ENCODE results near the gene MAD1L1. TPM values are rescaled to one million over a fixed set of nuclear protein-coding genes. Genes with fewer than 3 reads are reported as not detected.
A peak's percentile ranks its signal among the peaks of the same experiment; 100 is the strongest.

MAD1L1 gene
- total RNA-seq, 2 donors from 2014 or later, result 81.3 to 115 TPM

DNA sequence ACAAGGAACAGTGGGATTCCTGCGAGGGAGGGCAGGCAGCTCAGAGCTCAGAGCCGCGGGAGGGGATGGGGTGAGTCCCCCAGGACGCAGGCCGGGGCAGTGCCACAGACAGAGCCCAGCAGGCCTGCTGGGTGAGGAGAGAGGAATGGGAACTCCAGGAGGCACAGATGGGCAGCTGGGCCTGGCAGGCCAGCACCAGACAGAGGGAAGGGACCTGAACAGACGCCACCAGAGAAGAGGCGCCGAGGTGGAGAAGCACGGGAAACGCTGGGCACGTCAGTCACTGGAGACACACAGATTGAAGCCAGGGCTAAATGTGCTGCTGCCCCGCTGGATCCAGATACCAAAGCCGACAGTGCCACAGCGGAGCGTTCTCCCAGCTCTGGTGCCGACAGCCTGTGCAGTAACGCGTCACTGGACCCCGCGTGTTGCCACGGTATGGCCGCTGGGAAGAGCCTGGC, 225.8 kb downstream of the MAD1L1 start:
- Mint-ChIP-seq H3K36me3 (ENCODE audit: low read depth) (no peaks in the 10 kb centered on the region), H3K27ac (no peak overlapping the region), H3K4me3 (no peak overlapping the region), H3K27me3 (no peaks in the 10 kb centered on the region), H3K4me1 (peaks cover 13% of the 10 kb centered on the region)
- no peak for ATAC-seq
- H3K9me3 ChIP-seq (ENCODE audit: control insufficient read depth, low read length, poor library complexity, severe bottlenecking), result no peaks in the 10 kb centered on the region
- peak in 1 of 3 donors; percentile 6 for DNase-seq

GRCh38 chr7:2006231-2006771, 226.4 kb downstream of the MAD1L1 start:
- ATAC-seq (no peak), DNase-seq (peak in 1 of 3 donors; percentile 1)
- no peak overlapping the region for H3K4me3 Mint-ChIP-seq
- peaks cover 13% of the 10 kb centered on the region for H3K4me1 Mint-ChIP-seq
- no peaks in the 10 kb centered on the region for H3K36me3 Mint-ChIP-seq (ENCODE audit: low read depth)
- H3K27me3 Mint-ChIP-seq, result no peaks in the 10 kb centered on the region
- H3K9me3 ChIP-seq (ENCODE audit: control insufficient read depth, low read length, poor library complexity, severe bottlenecking), result no peaks in the 10 kb centered on the region
- no peak overlapping the region for H3K27ac Mint-ChIP-seq

GRCh38 chr7:2005786-2006185, 227.0 kb downstream of the MAD1L1 start:
- H3K4me3 Mint-ChIP-seq, result no peak overlapping the region
- H3K9me3 ChIP-seq (ENCODE audit: control insufficient read depth, low read length, poor library complexity, severe bottlenecking), result no peaks in the 10 kb centered on the region
- H3K27me3 Mint-ChIP-seq, result no peaks in the 10 kb centered on the region
- H3K4me1 Mint-ChIP-seq, result peaks cover 12% of the 10 kb centered on the region
- ATAC-seq (no peak), DNase-seq (peak in 1 of 3 donors; percentile 3)
- H3K27ac Mint-ChIP-seq, result no peak overlapping the region
- no peaks in the 10 kb centered on the region for H3K36me3 Mint-ChIP-seq (ENCODE audit: low read depth)

DNA sequence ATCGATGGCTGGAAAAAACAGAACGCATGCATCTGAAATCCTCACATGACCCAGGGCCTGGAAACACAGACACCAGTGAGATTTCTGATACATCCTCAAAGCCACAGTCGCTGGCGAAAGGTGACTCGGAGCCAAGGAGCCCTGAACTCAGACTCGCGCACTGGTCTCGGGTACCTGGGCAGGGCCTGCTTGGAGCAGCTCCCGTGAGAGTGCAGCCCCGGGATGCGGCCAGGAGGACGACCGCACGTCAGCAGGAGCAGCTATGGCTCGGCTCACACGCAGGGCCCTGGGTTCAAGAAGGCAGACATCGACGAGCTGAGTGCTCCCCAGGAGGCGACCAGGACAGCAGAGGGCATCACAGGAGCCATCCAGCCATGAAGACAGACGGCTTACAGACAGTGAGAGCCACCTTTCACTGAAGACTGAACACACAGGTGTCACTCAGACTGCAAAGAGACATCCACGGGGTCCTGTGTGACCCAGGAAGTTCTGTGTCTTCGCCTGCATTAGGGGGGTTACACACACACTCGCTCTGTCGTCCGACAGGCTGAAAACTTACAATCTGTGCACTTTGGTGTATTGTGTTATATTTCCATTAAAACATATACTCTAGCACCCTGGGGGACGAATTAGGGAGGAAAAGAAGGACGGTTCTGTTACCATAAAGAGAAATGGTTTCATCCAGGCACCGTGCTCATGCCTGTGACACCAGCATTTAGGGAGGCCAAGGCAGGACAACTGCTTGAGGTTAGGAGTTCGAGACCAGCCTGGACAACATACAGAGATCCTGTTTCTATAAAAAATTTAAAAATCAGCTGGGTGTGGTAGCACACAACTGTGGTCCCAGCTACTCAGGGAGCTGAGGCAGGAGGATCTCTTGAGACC, 227.7 kb downstream of the MAD1L1 start:
- ATAC-seq (no peak), DNase-seq (peak in 1 of 3 donors; percentile 5)
- H3K9me3 ChIP-seq (ENCODE audit: control insufficient read depth, low read length, poor library complexity, severe bottlenecking), result no peaks in the 10 kb centered on the region
- H3K36me3 Mint-ChIP-seq (ENCODE audit: low read depth), result no peaks in the 10 kb centered on the region
- no peak overlapping the region for H3K27ac Mint-ChIP-seq
- H3K27me3 Mint-ChIP-seq, result no peaks in the 10 kb centered on the region
- no peak overlapping the region for H3K4me3 Mint-ChIP-seq
- peaks cover 9% of the 10 kb centered on the region for H3K4me1 Mint-ChIP-seq

DNA sequence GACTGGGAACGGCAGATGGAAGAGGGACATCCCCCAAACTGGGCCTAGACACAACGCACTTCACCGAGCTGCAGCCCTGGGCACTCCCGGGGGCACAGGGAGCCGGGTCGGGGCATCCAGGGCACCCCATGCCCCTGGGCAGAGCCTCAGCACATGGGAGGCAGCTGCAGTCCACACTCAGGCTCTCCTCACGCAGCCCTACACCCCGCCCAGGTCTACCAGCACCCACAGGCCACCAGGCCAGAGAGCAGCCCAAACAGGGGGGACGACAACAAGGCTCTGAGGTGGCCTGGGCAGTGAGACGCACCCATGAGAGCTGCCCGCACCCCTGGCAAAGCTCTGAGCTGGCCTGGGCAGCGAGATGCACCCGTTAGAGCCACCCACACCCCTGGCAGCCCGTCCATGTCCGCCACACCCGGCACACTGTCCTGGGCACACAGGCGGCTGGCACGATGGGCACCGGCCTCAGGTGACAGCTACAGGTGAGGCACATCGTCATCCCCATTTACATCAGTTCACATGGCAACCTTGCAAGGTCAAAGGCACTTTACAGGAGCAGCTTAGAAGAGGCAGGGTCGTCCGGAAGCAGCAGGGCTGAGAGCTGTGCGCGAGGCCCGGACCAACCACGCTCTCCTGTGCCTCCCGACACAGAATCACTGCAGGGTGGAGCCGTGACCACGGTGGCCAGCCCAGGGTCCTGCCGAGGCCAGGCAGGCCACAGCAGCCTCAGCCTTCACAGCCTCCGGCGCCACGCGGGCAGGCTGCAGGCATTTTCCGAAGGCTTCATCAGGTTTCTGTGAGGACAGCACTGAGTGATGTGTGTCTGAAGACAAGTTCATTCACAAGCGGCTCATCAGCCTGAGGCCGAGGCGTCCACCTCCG, 228.6 kb downstream of the MAD1L1 start:
- Mint-ChIP-seq H3K36me3 (ENCODE audit: low read depth) (no peaks in the 10 kb centered on the region), H3K27me3 (no peaks in the 10 kb centered on the region), H3K27ac (no peak overlapping the region), H3K4me3 (no peak overlapping the region), H3K4me1 (peaks cover 9% of the 10 kb centered on the region)
- ATAC-seq, result no peak
- DNase-seq, result peak in 1 of 3 donors; percentile 5
- no peaks in the 10 kb centered on the region for H3K9me3 ChIP-seq (ENCODE audit: control insufficient read depth, low read length, poor library complexity, severe bottlenecking)

DNA sequence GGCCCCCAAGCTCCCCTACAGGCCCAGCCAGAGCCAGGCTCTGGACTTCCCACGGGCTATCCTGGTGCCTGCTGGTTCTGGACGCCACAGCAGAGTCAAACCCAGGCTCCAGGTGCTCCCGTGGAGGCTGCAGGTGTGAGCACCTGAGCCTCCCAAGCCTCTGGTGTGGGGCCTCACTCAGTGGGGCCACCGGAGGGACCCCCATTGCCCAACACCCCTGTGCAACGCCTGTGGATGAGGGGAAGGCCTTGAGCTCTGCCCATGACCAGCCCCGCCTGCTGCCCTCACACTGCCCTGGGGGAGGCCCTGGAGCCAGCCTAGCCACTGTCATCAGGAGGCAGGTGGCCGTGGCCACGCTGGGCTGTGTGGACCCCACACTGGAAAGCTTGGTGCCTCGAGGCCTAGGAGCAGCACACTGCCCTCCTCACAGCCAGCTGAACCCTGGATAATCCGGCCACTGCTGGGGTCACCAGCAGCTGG, 229.3 kb downstream of the MAD1L1 start:
- Mint-ChIP-seq H3K36me3 (ENCODE audit: low read depth) (no peaks in the 10 kb centered on the region), H3K4me3 (no peak overlapping the region), H3K4me1 (peaks cover 11% of the 10 kb centered on the region), H3K27ac (peak overlapping the region; percentile 29), H3K27me3 (no peaks in the 10 kb centered on the region)
- ATAC-seq, result no peak
- DNase-seq, result no peak
- no peaks in the 10 kb centered on the region for H3K9me3 ChIP-seq (ENCODE audit: control insufficient read depth, low read length, poor library complexity, severe bottlenecking)

- peak overlapping the region; percentile 29 for H3K27ac Mint-ChIP-seq
- ATAC-seq (no peak), DNase-seq (peak in 1 of 3 donors; percentile 9)
- no peak overlapping the region for H3K4me3 Mint-ChIP-seq
- H3K27me3 Mint-ChIP-seq, result no peaks in the 10 kb centered on the region
- H3K4me1 Mint-ChIP-seq, result peaks cover 11% of the 10 kb centered on the region
- no peaks in the 10 kb centered on the region for H3K36me3 Mint-ChIP-seq (ENCODE audit: low read depth)
- no peaks in the 10 kb centered on the region for H3K9me3 ChIP-seq (ENCODE audit: control insufficient read depth, low read length, poor library complexity, severe bottlenecking)
Observed at GRCh38 chr7:2002561-2003450, 229.9 kb downstream of the MAD1L1 start.

GRCh38 chr7:2001601-2002442, 230.9 kb downstream of the MAD1L1 start:
- H3K9me3 ChIP-seq (ENCODE audit: control insufficient read depth, low read length, poor library complexity, severe bottlenecking), result no peaks in the 10 kb centered on the region
- Mint-ChIP-seq H3K4me1 (peaks cover 11% of the 10 kb centered on the region), H3K27ac (no peak overlapping the region), H3K27me3 (no peaks in the 10 kb centered on the region), H3K4me3 (no peak overlapping the region), H3K36me3 (ENCODE audit: low read depth) (no peaks in the 10 kb centered on the region)
- DNase-seq (peak in 1 of 3 donors; percentile 6), ATAC-seq (no peak)

- no peak for ATAC-seq
- no peaks in the 10 kb centered on the region for H3K9me3 ChIP-seq (ENCODE audit: control insufficient read depth, low read length, poor library complexity, severe bottlenecking)
- no peaks in the 10 kb centered on the region for H3K27me3 Mint-ChIP-seq
- H3K36me3 Mint-ChIP-seq (ENCODE audit: low read depth), result no peaks in the 10 kb centered on the region
- DNase-seq, result peak in 1 of 3 donors; percentile 8
- H3K4me3 Mint-ChIP-seq, result no peak overlapping the region
- H3K4me1 Mint-ChIP-seq, result peaks cover 5% of the 10 kb centered on the region
- no peak overlapping the region for H3K27ac Mint-ChIP-seq
Observed at GRCh38 chr7:2000746-2001321, 231.9 kb downstream of the MAD1L1 start.

GRCh38 chr7:2000153-2000687, 232.5 kb downstream of the MAD1L1 start:
- no peaks in the 10 kb centered on the region for H3K36me3 Mint-ChIP-seq (ENCODE audit: low read depth)
- no peak overlapping the region for H3K4me3 Mint-ChIP-seq
- H3K9me3 ChIP-seq (ENCODE audit: control insufficient read depth, low read length, poor library complexity, severe bottlenecking), result no peaks in the 10 kb centered on the region
- no peaks in the 10 kb centered on the region for H3K27me3 Mint-ChIP-seq
- no peak overlapping the region for H3K27ac Mint-ChIP-seq
- DNase-seq, result no peak
- H3K4me1 Mint-ChIP-seq, result peaks cover 5% of the 10 kb centered on the region
- no peak for ATAC-seq

DNA sequence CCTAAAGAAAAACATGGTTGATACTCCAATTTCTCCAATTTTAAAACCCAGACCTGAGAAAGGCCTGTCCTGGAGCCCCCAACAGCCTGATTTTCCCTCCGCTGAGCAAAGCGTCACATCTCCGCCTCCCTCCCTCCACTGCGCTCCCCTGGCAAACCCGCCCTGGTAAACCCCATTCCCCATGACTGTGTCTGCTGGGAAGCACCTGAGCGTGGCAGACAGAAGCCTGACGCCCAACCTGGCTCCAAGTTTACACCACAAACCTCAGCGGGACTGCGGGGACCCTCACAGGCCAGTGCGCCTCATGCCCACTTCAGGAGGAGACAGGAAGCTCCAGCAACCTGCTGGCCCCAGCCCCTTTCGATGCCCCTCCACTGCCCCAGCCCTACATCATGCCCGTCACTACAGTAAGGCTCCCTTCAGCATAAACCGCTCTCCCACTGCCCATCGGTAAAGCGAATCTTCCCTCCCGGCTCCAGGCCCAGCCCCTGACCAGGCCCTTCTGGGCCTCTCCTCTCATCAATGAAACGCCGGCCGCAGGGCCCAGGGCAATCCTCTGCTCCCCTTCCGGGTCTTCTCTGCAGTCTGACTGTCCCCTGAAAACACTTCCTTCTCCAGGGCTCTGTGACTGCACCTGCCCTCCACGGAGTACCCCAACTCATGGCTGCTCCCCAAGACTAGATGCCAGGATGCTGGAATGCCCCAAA, 233.3 kb downstream of the MAD1L1 start:
- H3K27ac Mint-ChIP-seq, result no peak overlapping the region

More for the DNA sequence above, 233.3 kb downstream of the MAD1L1 start:
- no peaks in the 10 kb centered on the region for H3K27me3 Mint-ChIP-seq
- DNase-seq, result no peak
- no peak overlapping the region for H3K4me3 Mint-ChIP-seq
- H3K4me1 Mint-ChIP-seq, result peaks cover 5% of the 10 kb centered on the region
- no peak for ATAC-seq
- H3K36me3 Mint-ChIP-seq (ENCODE audit: low read depth), result no peaks in the 10 kb centered on the region
- no peaks in the 10 kb centered on the region for H3K9me3 ChIP-seq (ENCODE audit: control insufficient read depth, low read length, poor library complexity, severe bottlenecking)

Data from T-helper 17 cell (primary cell).